NCI-H2196 (cell line): ENCODE measurements around the gene ALDH16A1.
"Not testable (repeated sequence)": the region's sequence is repeated elsewhere in the genome, so short reads cannot be mapped to it uniquely, and the experiment has no call there.

Experiments used
- DNase-seq: peaks from one replicate; lab custom pipeline; 2025; ENCODE audit not compliant: unreplicated experiment; lab: John Stamatoyannopoulos, UW

ALDH16A1 gene

DNA sequence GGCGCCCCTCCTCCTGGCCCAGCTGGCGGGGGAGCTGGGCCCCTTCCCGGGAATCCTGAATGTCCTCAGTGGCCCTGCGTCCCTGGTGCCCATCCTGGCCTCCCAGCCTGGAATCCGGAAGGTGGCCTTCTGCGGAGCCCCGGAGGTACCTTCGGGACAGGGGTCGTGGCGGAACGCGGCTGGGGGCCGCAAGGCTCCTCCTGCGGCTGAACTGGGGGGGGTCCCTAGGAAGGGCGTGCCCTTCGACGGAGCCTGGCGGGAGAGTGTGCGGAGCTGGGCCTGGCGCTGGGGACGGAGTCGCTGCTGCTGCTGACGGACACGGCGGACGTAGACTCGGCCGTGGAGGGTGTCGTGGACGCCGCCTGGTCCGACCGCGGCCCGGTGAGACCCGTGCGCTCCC, 8.6 kb downstream of the ALDH16A1 start:
- DNase-seq, result no peak

- DNase-seq, result no peak
Observed at GRCh38 chr19:49462492-49462891, 9.5 kb downstream of the ALDH16A1 start.

DNA sequence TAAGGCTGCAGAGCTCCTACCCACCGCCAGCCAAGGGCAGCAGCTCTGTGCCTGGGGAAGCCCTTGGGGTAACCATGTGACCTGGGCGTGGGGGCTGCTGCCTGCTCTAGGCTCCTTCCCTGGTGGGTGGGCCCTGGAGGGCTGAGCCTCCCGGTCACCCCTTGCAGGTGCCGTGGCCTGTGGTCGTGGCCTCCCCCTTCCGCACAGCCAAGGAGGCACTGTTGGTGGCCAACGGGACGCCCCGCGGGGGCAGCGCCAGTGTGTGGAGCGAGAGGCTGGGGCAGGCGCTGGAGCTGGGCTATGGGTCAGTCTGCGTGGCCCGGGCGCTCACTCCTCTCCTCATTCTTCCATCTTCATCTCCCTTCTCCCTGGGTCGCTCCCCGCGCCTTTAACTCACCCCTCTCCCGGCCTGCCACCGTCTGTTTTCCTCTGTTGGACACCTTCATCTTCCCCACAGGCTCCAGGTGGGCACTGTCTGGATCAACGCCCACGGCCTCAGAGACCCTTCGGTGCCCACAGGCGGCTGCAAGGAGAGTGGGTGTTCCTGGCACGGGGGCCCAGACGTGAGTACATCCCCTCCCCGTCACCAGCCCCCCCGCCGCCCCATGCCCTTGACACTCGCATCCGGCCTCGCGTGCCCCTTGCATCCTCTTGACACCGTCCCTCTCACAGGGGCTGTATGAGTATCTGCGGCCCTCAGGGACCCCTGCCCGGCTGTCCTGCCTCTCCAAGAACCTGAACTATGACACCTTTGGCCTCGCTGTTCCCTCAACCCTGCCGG, 11.1 kb downstream of the ALDH16A1 start:
- DNase-seq, result no peak

DNA sequence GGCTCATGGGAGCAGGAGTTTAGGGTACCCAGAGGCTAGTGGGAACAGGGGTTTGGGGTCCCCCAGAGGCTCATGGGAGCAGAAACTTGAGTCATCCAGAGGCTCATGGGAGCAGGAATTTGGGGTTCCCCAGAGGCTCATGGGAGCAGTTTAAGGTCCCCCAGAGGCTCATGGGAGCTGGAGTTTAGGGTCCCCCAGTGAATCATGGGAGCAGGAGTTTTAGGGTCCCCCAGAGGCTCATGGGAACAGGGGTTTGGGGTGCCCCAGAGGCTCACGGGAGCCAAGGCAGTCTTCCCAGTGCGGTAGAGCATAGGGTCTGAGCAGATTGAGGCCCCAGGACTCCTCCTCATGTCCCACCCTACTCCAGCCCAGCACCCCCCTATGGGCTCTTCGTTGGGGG, 12.3 kb downstream of the ALDH16A1 start:
- no peak for DNase-seq

DNA sequence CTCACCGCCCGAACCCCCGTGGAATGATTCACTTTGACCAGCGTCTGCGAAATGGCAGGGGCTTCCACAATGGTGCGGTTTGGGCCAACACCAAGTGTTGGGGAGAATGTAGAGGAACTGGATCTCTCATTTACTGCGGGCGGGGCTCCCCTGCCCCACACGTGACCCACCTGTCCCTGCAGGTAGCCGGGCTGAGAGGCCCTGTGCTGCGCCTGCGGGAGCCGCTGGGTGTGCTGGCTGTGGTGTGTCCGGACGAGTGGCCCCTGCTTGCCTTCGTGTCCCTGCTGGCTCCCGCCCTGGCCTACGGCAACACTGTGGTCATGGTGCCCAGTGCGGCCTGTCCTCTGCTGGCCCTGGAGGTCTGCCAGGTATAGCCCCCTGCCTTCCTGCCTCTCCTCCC, 15.2 kb downstream of the ALDH16A1 start:
- DNase-seq, result no peak

GRCh38 chr19:49468746-49469447, 15.9 kb downstream of the ALDH16A1 start:
- peak; percentile 47 for DNase-seq

DNA sequence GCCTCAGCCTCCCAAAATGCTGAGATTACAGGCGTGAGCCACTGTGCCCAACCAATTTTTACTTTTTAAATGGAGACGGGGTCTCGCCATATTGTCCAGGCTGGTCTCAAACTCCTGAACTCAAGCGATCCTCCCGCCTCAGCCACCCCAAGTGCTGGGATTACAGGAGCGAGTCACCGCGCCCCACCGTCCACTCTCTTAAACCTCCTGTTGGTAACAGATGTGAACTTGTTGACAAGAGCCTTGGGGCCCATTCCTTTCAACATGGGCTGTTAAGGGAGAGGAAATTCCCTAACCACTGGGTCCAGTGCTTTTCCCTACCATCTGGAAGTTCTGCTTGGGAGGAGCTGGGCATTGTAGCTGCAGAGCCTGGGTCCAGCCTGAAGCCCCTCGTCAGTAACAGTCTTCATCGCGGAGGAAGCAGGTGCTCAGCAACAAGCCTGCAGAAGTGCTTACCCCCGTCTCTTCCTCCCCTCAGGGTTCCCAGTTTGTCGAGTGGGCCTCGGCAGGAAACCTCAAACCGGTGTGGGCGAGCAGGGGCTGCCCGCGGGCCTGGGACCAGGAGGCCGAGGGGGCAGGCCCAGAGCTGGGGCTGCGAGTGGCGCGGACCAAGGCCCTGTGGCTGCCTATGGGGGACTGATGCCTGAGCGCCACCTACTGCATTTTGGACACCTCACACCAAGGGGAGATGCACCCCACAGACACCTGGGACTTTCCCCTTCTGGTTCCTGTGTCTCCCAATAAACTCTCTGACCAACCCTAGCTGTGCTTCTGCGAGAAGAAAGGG, 17.0 kb downstream of the ALDH16A1 start:
- no peak for DNase-seq

- no peak for DNase-seq
Observed at GRCh38 chr19:49470615-49470978, 17.6 kb downstream of the ALDH16A1 start.

DNA sequence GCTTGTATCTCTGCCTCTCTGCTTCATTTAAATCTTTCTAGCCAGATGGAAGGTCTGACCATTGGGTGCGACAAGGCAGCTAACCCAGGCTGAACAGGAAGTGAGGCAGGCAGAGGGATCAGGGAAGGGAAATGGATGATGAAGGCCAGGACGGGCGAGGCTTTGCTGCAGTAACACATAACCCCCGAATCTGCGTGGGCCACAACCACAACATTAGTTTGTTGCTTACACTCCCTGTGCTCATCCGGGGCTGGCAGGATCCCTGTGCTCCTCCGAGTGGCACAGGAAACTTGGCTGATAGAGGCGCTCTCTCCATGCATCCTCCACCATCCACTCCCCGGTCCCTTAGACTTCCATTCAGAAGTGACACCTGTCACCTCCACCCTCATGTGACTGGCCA, 19.9 kb downstream of the ALDH16A1 start:
- DNase-seq, result no peak

DNA sequence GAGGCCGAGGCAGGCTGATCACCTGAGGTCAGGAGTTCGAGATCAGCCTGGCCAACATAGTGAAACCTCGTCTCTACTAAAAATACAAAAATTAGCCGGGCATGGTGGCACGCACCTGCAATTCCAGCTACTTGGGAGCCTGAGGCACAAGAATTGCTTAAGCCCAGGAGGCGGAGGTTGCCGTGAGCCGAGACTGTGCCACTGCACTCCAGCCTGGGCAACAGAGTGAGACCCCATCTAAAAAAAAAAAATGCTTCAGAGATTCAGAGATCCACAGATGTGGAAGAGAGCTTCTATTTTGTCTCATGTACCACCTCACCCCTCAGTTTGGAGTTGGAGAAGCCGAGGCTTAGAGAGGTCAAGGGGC, 20.5 kb downstream of the ALDH16A1 start:
- not testable (repeated sequence) for DNase-seq

- DNase-seq, result peak; percentile 79
Observed at GRCh38 chr19:49473868-49474541, 21.0 kb downstream of the ALDH16A1 start, which contains the start of gene FLT3LG. Gene FLT3LG, plus strand, starts transcription at chr19:49474215. Its CDS starts 425 bp downstream, at chr19:49474640.

- no peak for DNase-seq
Observed at GRCh38 chr19:49474542-49474924, 21.5 kb downstream of the ALDH16A1 start.

DNA sequence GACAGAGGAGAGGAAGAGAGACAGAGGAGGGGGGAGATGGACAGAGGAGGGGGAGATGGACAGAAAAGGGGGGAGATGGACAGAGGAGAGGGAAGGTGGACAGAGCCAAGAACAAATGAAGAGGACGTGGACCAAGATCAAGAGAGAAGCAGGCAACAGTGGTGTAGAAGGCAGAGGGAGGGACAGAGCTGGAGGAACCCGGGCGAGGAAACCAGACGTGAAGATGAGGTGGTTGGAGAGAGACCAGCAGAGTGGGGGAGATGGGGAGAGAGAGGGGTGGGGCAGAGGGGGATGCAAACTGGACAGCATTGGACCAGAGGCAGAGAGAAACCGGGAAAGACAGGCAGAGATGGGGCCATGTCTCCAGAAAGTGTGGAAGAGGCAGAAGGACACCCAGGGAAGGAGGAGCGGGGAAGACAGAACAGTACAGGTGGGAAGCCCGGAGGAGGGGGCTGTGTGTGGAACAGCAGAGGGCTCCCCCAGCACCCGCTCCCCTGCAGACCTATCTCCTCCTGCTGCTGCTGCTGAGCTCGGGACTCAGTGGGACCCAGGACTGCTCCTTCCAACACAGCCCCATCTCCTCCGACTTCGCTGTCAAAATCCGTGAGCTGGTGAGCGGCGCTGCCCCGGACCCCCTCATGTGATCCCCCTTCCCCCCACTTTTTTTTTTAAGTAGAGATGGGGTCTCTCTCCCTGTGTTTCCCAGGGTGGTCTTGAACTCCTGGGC, 22.3 kb downstream of the ALDH16A1 start:
- DNase-seq, result no peak

DNA sequence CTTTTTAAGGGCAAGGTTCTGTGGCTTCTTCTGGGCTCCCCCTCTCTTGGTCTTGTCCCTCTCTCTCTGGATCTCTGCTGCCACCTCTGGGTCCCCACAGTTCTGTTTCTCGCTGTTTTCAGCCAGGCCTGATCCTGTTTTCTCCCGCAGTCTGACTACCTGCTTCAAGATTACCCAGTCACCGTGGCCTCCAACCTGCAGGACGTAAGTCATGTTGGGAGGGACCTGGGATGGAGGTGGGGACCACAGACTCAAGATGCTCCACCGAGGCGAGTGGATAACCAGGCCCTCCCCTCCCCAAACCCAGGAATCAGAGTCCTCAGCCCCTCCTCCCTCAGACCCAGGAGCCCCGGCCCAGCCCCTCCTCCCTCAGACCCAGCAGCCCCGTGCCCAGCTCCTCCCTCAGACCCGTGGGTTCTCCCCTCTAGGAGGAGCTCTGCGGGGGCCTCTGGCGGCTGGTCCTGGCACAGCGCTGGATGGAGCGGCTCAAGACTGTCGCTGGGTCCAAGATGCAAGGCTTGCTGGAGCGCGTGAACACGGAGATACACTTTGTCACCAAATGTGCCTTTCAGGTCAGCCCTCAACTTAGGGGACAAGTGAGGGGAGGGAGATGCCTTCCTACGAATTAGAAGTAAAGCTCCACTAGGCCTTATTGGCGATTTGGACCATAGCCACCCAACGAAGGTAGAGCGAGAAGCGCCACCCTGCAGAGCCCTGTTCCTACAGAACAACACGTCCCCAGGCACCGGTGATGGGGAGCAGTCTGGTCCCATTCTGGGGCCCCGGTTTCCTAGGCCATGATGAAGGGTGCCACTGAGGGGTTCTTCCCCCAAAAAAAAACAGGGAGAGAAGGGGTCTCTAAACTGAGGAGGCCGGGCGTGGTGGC, 23.2 kb downstream of the ALDH16A1 start:
- DNase-seq, result no peak

DNA sequence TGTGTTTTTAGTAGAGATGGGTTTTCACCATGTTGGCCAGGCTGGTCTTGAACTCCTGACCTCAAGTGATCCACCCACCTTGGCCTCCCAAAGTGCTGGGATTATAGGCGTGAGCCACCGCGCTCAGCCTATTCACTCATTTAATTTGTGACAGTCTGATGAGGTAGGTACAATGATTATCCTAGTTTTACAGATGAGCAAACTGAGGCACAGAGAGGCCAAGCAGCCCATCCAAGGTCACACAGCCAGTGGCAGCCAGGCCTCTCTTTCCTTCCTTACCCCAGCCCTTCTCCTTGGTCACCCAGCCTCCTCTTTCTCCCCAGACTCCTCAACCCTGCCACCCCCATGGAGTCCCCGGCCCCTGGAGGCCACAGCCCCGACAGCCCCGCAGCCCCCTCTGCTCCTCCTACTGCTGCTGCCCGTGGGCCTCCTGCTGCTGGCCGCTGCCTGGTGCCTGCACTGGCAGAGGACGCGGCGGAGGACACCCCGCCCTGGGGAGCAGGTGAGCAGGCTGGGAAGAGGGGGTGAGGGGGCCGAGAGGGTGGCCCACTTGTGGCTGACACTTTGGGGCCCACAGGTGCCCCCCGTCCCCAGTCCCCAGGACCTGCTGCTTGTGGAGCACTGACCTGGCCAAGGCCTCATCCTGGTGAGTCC, 27.1 kb downstream of the ALDH16A1 start:
- no peak for DNase-seq

- no peak for DNase-seq
Observed at GRCh38 chr19:49481020-49481683, 28.1 kb downstream of the ALDH16A1 start.

DNA sequence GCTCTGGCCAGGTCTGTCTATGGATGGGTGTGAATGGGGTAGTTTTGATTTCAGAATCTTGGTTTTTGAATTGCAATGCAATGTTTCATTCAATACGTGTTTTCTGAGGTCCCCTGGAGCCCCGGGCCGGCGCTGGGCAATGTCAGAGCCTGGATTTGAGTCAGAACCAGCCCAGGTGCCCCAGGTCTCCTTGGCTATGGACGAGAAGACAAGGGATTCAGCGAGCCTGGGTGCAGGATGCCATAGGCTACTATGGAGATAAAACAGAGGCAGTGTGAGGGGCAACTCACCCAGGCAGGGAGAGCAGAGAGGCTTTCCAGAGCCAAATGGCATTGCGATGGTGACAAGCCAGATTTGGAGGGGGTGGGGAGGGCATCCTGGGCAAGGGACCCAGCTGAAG, 33.2 kb downstream of the ALDH16A1 start:
- DNase-seq, result no peak

DNA sequence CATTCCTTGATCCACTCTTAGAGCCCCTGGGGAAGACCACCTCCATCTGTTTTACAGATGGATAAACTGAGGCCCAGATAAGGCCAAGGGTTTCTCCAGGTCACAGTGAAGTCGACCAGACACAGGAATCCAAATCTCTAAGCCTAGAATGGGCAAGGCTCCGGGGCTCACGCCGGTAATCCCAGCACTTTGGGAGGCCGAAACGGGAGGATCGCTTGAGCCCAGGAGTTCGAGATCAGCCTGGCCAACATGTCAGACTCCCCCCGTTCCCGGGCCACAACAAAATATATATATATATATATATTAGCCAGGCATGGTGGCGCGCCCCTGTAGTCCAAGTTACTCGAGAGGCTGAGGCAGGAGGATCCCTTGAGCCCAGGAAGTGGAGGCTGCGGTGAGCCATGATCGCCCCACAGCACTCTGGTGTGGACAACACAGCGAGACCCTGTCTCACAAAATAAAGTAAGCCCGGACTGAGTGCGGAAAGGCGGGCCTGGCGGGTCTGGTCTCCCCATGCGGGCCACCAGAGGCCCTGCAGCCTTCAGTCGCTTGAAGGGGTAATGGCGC, 33.8 kb downstream of the ALDH16A1 start:
- DNase-seq, result no peak
